ENCODE measurements around the gene LRRC36. TPM values are rescaled to one million over a fixed set of nuclear protein-coding genes. Genes with fewer than 3 reads are reported as not detected.

LRRC36 gene
- total RNA-seq, 1 donor from 2014 or later = 0.69 TPM

DNA sequence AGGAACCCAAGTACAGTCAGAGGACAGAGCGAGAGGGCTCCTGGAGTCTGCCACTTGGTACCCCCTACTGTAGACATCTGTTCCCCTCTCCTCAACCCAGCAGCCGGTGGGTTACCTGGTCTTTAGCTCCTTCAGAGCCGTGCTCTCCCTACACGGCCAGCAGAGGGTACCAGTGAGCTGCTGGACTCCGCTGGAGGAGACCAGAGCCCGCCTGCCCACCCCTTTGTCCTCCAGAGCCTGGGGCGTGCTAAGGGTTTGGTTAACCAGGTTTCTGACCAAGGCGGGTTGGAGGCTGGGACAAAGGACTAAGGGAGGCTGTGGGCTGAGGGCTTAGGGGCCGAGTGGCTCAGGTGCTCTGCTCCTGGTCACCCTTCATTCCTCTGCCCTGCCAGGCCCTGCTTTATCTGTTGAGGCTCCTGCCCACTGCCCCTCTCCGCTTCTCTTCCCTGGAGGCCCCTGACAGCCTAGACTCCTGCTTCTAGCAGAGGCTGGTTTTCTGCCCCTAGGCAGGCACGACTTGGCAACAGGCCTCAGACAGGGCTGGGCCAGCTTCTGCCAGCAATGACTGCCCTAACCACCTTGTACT lies 101.6 kb downstream of the LRRC36 start:
- peak; percentile 65 for TF ChIP-seq CTCF (IDR thresholded peaks at IDR 0.05)
- Mint-ChIP-seq H3K4me1 (peaks cover 19% of the 10 kb centered on the region), H3K27ac (no peak overlapping the region), H3K36me3 (ENCODE audit: low read depth) (no peaks in the 10 kb centered on the region), H3K4me3 (no peak overlapping the region), H3K9me3 (no peaks in the 10 kb centered on the region), H3K27me3 (peaks cover 37% of the 10 kb centered on the region)
- POLR2A ChIA-PET = interaction anchor here (0.7 to 1.5 kb wide), 2 partner anchors 53 to 186 kb away, joined by 3 to 5 read pairs; partner anchors contain the start of gene ATP6V0D1
- CTCF ChIA-PET = interaction anchor here (0.6 to 3.0 kb wide), 17 partner anchors 10 to 692 kb away, joined by 3 to 63 read pairs (median 4); partner anchors contain the start of genes ATP6V0D1 and ZDHHC1
- ATAC-seq (ENCODE audit: low read depth) = peak; percentile 76
- peak; percentile 51 for DNase-seq
- intact Hi-C loops (cut with micrococcal nuclease) = loop anchor here (1.0 to 5.0 kb wide), 3 partner anchors 19 to 239 kb away; partner anchors contain the start of genes C16orf86 and ENKD1

DNA sequence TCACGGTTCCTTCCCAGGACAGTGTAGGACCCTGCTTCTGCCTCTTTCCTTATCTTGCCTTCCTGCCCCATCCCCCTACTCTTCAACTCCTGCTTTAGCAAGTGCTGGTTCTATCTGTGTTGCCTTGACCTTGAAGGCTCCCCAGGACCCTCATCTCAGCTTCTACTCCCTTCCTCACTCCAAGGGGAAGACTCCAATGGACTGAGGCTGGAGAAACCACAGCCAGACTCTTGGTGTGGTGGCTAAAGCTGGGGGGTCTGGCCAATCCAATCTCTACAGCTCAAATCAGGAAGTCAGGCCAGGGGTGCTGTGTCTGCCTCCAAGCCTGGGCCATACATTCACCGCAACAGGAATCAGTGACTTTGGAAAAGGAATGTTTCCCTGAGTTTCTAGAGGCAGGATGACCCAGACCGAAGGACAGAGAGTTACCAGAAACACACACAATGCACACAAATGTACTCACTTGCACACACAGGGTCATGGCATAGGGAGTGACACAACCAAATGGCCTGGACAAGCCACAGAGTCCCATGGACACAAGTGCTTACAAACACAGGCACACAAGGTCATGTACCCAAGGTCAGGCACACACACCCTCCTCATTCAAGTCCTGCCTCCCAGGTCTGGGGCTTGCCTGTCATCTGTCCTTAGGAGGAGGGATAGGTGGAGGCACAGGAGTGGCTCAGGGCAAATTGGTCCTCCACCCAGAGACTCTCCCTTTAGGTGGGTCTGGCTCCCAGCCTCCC lies 102.6 kb downstream of the LRRC36 start:
- no peak for DNase-seq
- Mint-ChIP-seq H3K36me3 (ENCODE audit: low read depth) (no peaks in the 10 kb centered on the region), H3K4me3 (peak overlapping the region; percentile 46), H3K27ac (no peak overlapping the region), H3K27me3 (peaks cover 31% of the 10 kb centered on the region), H3K4me1 (peaks cover 25% of the 10 kb centered on the region), H3K9me3 (no peaks in the 10 kb centered on the region)
- POLR2A ChIA-PET = interaction anchor here (0.7 to 1.5 kb wide), 2 partner anchors 52 to 187 kb away, joined by 3 to 5 read pairs; partner anchors contain the start of gene ATP6V0D1
- ATAC-seq (ENCODE audit: low read depth) = no peak
- TF ChIP-seq CTCF (IDR thresholded peaks at IDR 0.05) = no peak
- CTCF ChIA-PET = interaction anchor here (0.9 to 3.0 kb wide), 6 partner anchors 9 to 88 kb away, joined by 3 to 63 read pairs (median 7); no protein-coding TSS in a partner anchor
- intact Hi-C loops (cut with micrococcal nuclease) = loop anchor here (5.0 kb wide), 1 partner anchor 238 kb away; the partner anchor contains the start of genes C16orf86 and ENKD1

- H3K36me3 Mint-ChIP-seq (ENCODE audit: low read depth) = no peaks in the 10 kb centered on the region
- TF ChIP-seq CTCF (IDR thresholded peaks at IDR 0.05) = no peak
- no peak for ATAC-seq (ENCODE audit: low read depth)
- H3K27me3 Mint-ChIP-seq = peaks cover 31% of the 10 kb centered on the region
- POLR2A ChIA-PET = no interaction called here
- no peak for DNase-seq
- peak overlapping the region; percentile 83 for H3K4me3 Mint-ChIP-seq
- H3K4me1 Mint-ChIP-seq = peaks cover 31% of the 10 kb centered on the region
- CTCF ChIA-PET = interaction anchor here (0.9 to 2.0 kb wide), 4 partner anchors 14 to 87 kb away, joined by 3 to 8 read pairs (median 6); no protein-coding TSS in a partner anchor
- intact Hi-C loops (cut with micrococcal nuclease) = loop anchor here (5.0 kb wide), 1 partner anchor 237 kb away; the partner anchor contains the start of genes C16orf86 and ENKD1
- no peak overlapping the region for H3K27ac Mint-ChIP-seq
- H3K9me3 Mint-ChIP-seq = no peaks in the 10 kb centered on the region
These were observed 103.3 kb downstream of the LRRC36 start for GRCh38 chr16:67429799-67430503.

- DNase-seq = peak; percentile 48
- H3K27ac Mint-ChIP-seq = no peak overlapping the region
These were observed 103.9 kb downstream of the LRRC36 start for GRCh38 chr16:67430504-67430976.

More at GRCh38 chr16:67430504-67430976, 103.9 kb downstream of the LRRC36 start:
- TF ChIP-seq CTCF (IDR thresholded peaks at IDR 0.05) = no peak
- ChIA-PET POLR2A (interaction anchor here (0.6 to 0.7 kb wide), 2 partner anchors 13 to 23 kb away, joined by 3 to 4 read pairs; no protein-coding TSS in a partner anchor), CTCF (interaction anchor here (1.0 kb wide), 1 partner anchor 35 kb away, joined by 6 read pairs; no protein-coding TSS in a partner anchor)
- intact Hi-C loops (cut with micrococcal nuclease) = no loop called here
- peak; percentile 23 for ATAC-seq (ENCODE audit: low read depth)
- Mint-ChIP-seq H3K27me3 (peaks cover 27% of the 10 kb centered on the region), H3K36me3 (ENCODE audit: low read depth) (peaks cover 1% of the 10 kb centered on the region), H3K4me3 (peak overlapping the region; percentile 83), H3K9me3 (no peaks in the 10 kb centered on the region), H3K4me1 (peaks cover 35% of the 10 kb centered on the region)

Data from activated B cell treated with CpG ODN at 0.5 μM for 24 hours (primary cell).